T-helper 2 cell treated with Interferon-gamma antibody and Interleukin-4, amounts not matched to agents 5 μg/mL and 100 μg/mL, for 36 hours (primary cell): ENCODE data around the gene RIN1.

ENCODE experiments used
- DNase-seq: peaks from one replicate; pipeline ENCODE4 v3.0.0; 2021; ENCODE audit warnings: low spot score
- H3K27ac Mint-ChIP-seq: one replicate; pipeline ENCODE4 v1.8.0; 2021; ENCODE audit warnings: mild to moderate bottlenecking, mixed read lengths
- H3K27me3 Mint-ChIP-seq: one replicate; pipeline ENCODE4 v1.8.0; 2021; ENCODE audit warnings: low read depth, mixed read lengths
- H3K36me3 Mint-ChIP-seq: one replicate; pipeline ENCODE4 v1.8.0; 2021; ENCODE audit warnings: low read depth, mixed read lengths
- H3K4me1 Mint-ChIP-seq: one replicate; pipeline ENCODE4 v1.8.0; 2021; ENCODE audit warnings: low read depth, mixed read lengths
- H3K4me3 Mint-ChIP-seq: one replicate; pipeline ENCODE4 v1.8.0; 2022; ENCODE audit warnings: mild to moderate bottlenecking, moderate library complexity, mixed read lengths
- H3K9me3 Mint-ChIP-seq: one replicate; pipeline ENCODE4 v1.8.0; 2021; ENCODE audit warnings: mixed read lengths

The RIN1 gene

DNA sequence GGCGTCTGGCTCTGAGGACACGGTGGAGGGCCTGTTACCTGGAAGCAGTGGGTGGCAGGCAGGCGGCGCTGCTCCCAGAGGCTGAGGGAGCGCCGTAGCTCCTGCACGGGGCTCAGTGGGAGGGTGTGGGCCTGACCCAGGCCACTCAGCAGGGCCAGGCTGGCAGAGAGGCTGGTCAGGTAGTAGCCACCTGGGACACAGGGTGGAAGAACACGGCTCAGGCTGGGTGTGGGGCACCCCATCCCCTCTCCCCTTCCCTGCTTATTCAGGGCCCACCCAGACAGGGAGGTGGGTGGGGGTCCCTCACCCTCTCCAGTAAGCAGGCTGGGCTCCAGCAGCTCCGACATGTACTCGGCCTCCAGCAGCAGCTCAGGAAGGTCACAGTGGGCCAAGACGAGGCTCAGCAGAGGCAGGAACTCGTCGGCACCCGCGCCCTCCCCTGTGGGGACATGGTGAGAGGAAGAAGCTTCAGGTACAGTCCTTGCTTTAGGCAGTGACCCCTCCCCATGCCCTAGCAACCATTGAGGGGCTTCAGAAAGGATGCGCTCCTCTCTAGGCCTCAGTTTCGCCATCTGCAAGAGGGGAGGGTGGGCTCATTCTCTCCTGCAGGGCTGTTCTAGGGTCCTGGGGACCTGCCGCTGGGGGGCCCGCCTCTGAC lies 2.9 kb downstream of the RIN1 start:
- Mint-ChIP-seq H3K27ac (no peak overlapping the region), H3K27me3 (no peaks in the 10 kb centered on the region), H3K4me3 (no peak overlapping the region), H3K9me3 (no peaks in the 10 kb centered on the region), H3K36me3 (peaks cover 2% of the 10 kb centered on the region), H3K4me1 (peaks cover 15% of the 10 kb centered on the region)
- no peak for DNase-seq

- Mint-ChIP-seq H3K36me3 (peaks cover 2% of the 10 kb centered on the region), H3K27me3 (no peaks in the 10 kb centered on the region), H3K9me3 (no peaks in the 10 kb centered on the region), H3K4me3 (no peak overlapping the region), H3K27ac (no peak overlapping the region), H3K4me1 (peaks cover 23% of the 10 kb centered on the region)
- no peak for DNase-seq
Measured at GRCh38 chr11:66332371-66333219, 3.6 kb downstream of the RIN1 start.

DNA sequence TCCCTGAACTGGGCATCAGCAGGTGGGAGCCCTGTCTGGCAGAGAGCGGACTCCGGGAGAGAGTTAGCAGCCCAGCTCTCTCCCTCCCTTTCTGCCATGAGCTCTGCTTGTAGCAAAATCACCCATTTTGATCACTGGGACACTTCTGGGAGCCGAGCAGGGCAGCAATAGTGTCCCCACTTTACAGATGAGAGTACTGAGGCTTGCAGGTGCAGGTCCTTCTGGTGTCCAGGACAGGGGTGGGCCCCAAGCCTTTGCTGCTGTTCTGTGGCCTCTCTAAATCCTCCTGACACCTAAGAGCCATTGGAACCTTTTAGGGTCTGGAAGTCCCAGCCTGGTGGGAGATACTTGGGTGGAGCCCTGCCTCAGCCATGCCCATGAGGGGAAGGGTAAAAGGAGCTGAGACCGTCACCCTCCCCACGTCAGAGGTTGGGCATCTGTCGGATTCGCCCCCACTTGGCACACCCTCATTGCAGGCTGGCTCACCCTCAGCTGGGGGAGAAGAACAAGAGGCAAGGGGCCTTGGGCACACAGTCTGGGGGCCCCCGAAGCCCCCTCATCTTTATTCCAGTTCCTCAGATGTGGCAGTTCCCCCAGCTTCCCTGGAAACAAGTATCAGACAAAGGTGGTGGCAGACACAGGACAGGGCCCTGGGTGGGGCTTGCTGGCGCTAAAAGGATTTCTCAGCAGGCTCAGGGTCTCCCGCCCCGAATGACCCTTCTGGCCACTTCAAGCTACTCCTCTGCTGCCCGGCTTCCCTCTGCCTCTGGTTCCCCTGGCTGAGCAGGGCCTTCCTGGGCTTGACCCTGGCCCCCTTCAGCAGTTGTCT lies 4.5 kb downstream of the RIN1 start:
- H3K27me3 Mint-ChIP-seq, result no peaks in the 10 kb centered on the region
- H3K27ac Mint-ChIP-seq, result no peak overlapping the region
- peaks cover 22% of the 10 kb centered on the region for H3K4me1 Mint-ChIP-seq
- no peaks in the 10 kb centered on the region for H3K9me3 Mint-ChIP-seq
- DNase-seq, result no peak
- no peak overlapping the region for H3K4me3 Mint-ChIP-seq
- H3K36me3 Mint-ChIP-seq, result no peaks in the 10 kb centered on the region

DNA sequence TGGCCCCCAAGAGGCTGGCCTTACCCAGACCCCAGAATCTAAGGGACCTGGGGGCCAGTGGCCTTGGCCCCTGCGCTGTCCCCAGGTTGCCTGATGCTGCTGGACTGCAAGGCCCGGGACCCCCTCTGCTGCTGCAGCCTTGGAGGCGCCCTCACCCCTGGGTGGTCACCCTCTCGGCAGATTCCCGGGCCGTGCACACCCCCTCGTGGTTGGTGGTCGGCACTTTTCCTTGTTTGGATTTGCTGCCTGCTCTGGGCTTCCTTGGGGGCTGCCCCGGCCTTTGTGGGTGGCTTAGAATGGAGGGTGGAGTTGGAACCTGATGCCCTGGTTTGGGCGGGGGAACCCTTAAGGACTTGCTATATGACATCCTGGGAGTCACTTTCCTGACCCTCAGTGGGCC lies 5.3 kb downstream of the RIN1 start:
- Mint-ChIP-seq H3K4me3 (no peak overlapping the region), H3K9me3 (no peaks in the 10 kb centered on the region), H3K36me3 (no peaks in the 10 kb centered on the region), H3K4me1 (peaks cover 18% of the 10 kb centered on the region), H3K27ac (no peak overlapping the region), H3K27me3 (no peaks in the 10 kb centered on the region)
- no peak for DNase-seq

GRCh38 chr11:66329165-66329673 lies 7.0 kb downstream of the RIN1 start:
- Mint-ChIP-seq H3K36me3 (no peaks in the 10 kb centered on the region), H3K4me1 (peaks cover 20% of the 10 kb centered on the region), H3K27ac (no peak overlapping the region), H3K27me3 (no peaks in the 10 kb centered on the region), H3K9me3 (no peaks in the 10 kb centered on the region), H3K4me3 (no peak overlapping the region)
- DNase-seq, result no peak

DNA sequence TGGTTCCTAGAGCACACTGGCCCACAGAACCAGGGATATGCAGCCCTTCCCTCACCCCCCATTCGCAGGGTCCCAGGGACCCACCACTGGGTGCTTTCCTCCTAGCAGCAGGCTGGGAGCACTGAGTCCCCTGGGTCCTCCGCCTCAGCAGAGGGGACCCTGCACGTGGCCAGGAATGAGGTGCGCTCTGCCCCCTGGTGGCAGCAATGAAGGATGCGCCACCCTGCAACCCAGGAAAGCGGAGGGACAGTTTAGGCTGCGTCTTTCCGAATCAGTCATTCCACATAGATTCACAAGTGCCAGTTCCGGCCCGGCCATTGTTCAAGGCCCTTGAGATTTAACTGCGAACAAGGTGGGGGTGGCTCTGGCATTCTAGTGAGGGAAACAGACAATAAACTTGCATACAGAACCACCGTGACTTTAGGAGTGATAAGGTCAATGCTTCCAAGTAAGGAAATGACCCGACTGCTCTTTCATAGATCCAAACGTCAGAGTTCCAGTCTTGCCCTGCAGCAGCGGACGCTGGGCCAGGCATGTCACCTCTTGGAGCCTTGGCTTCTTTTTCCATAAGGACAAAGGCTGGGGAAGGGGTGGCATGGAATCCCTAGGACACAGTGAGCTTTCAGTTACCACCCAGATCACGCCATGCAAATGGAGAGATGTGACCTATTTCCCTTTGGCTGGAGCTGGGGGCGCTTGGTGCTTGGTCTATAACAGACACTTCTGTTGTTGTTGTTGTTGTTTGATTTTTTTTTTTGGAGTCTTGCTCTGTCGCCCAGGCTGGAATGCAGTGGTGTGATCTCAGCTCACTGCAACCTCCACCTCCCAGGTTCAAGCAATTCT lies 7.7 kb downstream of the RIN1 start:
- peak; percentile 79 for DNase-seq
- H3K4me1 Mint-ChIP-seq, result peaks cover 20% of the 10 kb centered on the region
- peak overlapping the region; percentile 55 for H3K4me3 Mint-ChIP-seq
- peak overlapping the region; percentile 62 for H3K27ac Mint-ChIP-seq
- no peaks in the 10 kb centered on the region for H3K9me3 Mint-ChIP-seq
- H3K36me3 Mint-ChIP-seq, result no peaks in the 10 kb centered on the region
- H3K27me3 Mint-ChIP-seq, result no peaks in the 10 kb centered on the region

- Mint-ChIP-seq H3K4me1 (peaks cover 20% of the 10 kb centered on the region), H3K9me3 (no peaks in the 10 kb centered on the region), H3K36me3 (no peaks in the 10 kb centered on the region), H3K4me3 (no peak overlapping the region), H3K27ac (peak overlapping the region; percentile 62), H3K27me3 (no peaks in the 10 kb centered on the region)
- no peak for DNase-seq
Measured at GRCh38 chr11:66328031-66328301, 8.3 kb downstream of the RIN1 start.

GRCh38 chr11:66327171-66328030 lies 8.8 kb downstream of the RIN1 start:
- DNase-seq, result no peak
- Mint-ChIP-seq H3K27ac (peak overlapping the region; percentile 62), H3K4me1 (peaks cover 20% of the 10 kb centered on the region), H3K27me3 (no peaks in the 10 kb centered on the region), H3K36me3 (no peaks in the 10 kb centered on the region), H3K4me3 (peak overlapping the region; percentile 6), H3K9me3 (no peaks in the 10 kb centered on the region)

- no peak for DNase-seq
- Mint-ChIP-seq H3K27me3 (no peaks in the 10 kb centered on the region), H3K4me3 (no peak overlapping the region), H3K4me1 (peaks cover 20% of the 10 kb centered on the region), H3K27ac (peak overlapping the region; percentile 70), H3K9me3 (no peaks in the 10 kb centered on the region), H3K36me3 (no peaks in the 10 kb centered on the region)
Measured at GRCh38 chr11:66326261-66327111, 9.7 kb downstream of the RIN1 start.

- Mint-ChIP-seq H3K27me3 (peaks cover 1% of the 10 kb centered on the region), H3K9me3 (peaks cover 2% of the 10 kb centered on the region), H3K4me3 (no peak overlapping the region), H3K4me1 (peaks cover 20% of the 10 kb centered on the region), H3K27ac (no peak overlapping the region), H3K36me3 (no peaks in the 10 kb centered on the region)
- no peak for DNase-seq
Measured at GRCh38 chr11:66325263-66325671, 11.0 kb downstream of the RIN1 start.

- Mint-ChIP-seq H3K36me3 (no peaks in the 10 kb centered on the region), H3K27ac (no peak overlapping the region), H3K9me3 (peaks cover 8% of the 10 kb centered on the region), H3K27me3 (peaks cover 5% of the 10 kb centered on the region), H3K4me1 (peaks cover 20% of the 10 kb centered on the region), H3K4me3 (no peak overlapping the region)
- DNase-seq, result no peak
Measured at GRCh38 chr11:66324664-66325063, 11.6 kb downstream of the RIN1 start.

DNA sequence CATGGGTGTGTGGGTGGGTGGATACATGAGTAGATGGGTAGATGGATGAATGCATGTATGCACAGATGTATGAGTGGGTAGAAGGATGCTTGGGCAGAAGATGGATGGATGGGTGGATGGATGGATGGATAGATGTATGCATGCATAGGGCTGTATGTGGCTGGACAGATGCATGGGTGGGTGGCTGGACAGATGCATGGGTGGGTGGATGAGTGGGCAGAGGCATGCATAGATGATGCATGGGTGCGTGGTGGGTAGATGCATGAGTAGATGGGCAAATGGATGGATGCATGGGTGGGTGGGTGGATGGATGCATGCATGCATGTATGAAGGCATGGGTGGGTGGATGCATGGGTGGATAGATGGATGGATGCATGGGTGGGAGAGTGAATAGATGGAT lies 12.6 kb downstream of the RIN1 start:
- no peak for DNase-seq
- Mint-ChIP-seq H3K36me3 (no peaks in the 10 kb centered on the region), H3K9me3 (peaks cover 8% of the 10 kb centered on the region), H3K4me3 (no peak overlapping the region), H3K27me3 (peaks cover 5% of the 10 kb centered on the region), H3K4me1 (peaks cover 26% of the 10 kb centered on the region), H3K27ac (no peak overlapping the region)
